IMR-90 (cell line): ENCODE data around the gene CROCC2.

Source experiments
- BHLHE40 ChIP-seq: fragments of 150-350 bp; IDR thresholded peaks from 2 replicates; pipeline ENCODE4 v1.6.1; 2016; ENCODE audit warnings: mild to moderate bottlenecking, low read depth, low read length
- MAFK ChIP-seq: IDR thresholded peaks from 2 replicates; pipeline ENCODE4 v1.6.1; 2012; ENCODE audit warnings: low read depth, low read length, improper control_type of control experiment
- POLR2A ChIP-seq: IDR thresholded peaks from 2 replicates; pipeline ENCODE4 v1.6.1; 2012; ENCODE audit warnings: mild to moderate bottlenecking, low read depth, low read length
- TF ChIP-seq, protein P1 (sequence below): conservative IDR thresholded peaks from 2 replicates; pipeline ENCODE4 v1.5.1; 2012; ENCODE audit warnings: mild to moderate bottlenecking, low read depth, low read length, improper control_type of control experiment

GRCh38 chr2:240898731-240899467, 7.2 kb upstream of the CROCC2 start:
- TF ChIP-seq, protein P1, sequence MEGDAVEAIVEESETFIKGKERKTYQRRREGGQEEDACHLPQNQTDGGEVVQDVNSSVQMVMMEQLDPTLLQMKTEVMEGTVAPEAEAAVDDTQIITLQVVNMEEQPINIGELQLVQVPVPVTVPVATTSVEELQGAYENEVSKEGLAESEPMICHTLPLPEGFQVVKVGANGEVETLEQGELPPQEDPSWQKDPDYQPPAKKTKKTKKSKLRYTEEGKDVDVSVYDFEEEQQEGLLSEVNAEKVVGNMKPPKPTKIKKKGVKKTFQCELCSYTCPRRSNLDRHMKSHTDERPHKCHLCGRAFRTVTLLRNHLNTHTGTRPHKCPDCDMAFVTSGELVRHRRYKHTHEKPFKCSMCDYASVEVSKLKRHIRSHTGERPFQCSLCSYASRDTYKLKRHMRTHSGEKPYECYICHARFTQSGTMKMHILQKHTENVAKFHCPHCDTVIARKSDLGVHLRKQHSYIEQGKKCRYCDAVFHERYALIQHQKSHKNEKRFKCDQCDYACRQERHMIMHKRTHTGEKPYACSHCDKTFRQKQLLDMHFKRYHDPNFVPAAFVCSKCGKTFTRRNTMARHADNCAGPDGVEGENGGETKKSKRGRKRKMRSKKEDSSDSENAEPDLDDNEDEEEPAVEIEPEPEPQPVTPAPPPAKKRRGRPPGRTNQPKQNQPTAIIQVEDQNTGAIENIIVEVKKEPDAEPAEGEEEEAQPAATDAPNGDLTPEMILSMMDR = no peak
- TF ChIP-seq MAFK = no peak
- TF ChIP-seq BHLHE40 = no peak
- no peak for TF ChIP-seq POLR2A
